HepG2 (cell line): ENCODE results near the gene SPRY1. TPM values are rescaled to one million over a fixed set of nuclear protein-coding genes. Genes with fewer than 3 reads are reported as not detected.
A peak's percentile ranks its signal among the peaks of the same experiment; 100 is the strongest.

Source experiments
- AHDC1 ChIP-seq: sonication (generic); formaldehyde crosslinking; IDR thresholded peaks from 2 replicates; pipeline ENCODE4 v1.5.1; 2020; ENCODE audit warnings: mild to moderate bottlenecking, missing genetic modification reagents, borderline replicate concordance
- ASH2L ChIP-seq: fragments of 300-600, 200-600 bp; sonication (generic); IDR thresholded peaks from 2 replicates; pipeline ENCODE4 v1.7.0; 2017; ENCODE audit warnings: low read depth, mild to moderate bottlenecking, moderate library complexity, mixed read lengths, low read length; ENCODE audit not compliant: insufficient read length
- GLI4 ChIP-seq: sonication (generic); formaldehyde crosslinking; IDR thresholded peaks from 2 replicates; pipeline ENCODE4 v1.5.1; 2020; ENCODE audit warnings: missing genetic modification reagents, mild to moderate bottlenecking, moderate library complexity, borderline replicate concordance
- HDAC1 ChIP-seq: sonication (generic); formaldehyde crosslinking; IDR thresholded peaks from 2 replicates; pipeline ENCODE4 v1.5.1; 2020; ENCODE audit warnings: mild to moderate bottlenecking, missing genetic modification reagents
- HOXD1 ChIP-seq: sonication (generic); formaldehyde crosslinking; IDR thresholded peaks from 2 replicates; pipeline ENCODE4 v1.5.0; 2020; ENCODE audit warnings: missing genetic modification reagents
- MAFF ChIP-seq: IDR thresholded peaks from 2 replicates; pipeline ENCODE4 v1.6.1; 2011; ENCODE audit warnings: low read depth, low read length, improper control_type of control experiment
- ZBTB7B ChIP-seq: sonication (generic); formaldehyde crosslinking; IDR thresholded peaks from 2 replicates; pipeline ENCODE4 v1.4.0; 2020; ENCODE audit warnings: missing genetic modification reagents
- ZNF614 ChIP-seq: IDR thresholded peaks from 2 replicates; pipeline ENCODE4 v1.6.1; 2018; ENCODE audit warnings: missing biosample characterization, missing genetic modification reagents, inconsistent platforms, borderline replicate concordance
- polyA plus RNA-seq, 8 experiments: library from polyadenylated mRNA; depleted of rRNA in 3 of 8; stranded (reverse) in 7 of 8; unstranded in 1 of 8; fragments of >200 nt; fragmentation: Illumina TruSeq in 4 of 8; extraction: Trizol in 4 of 8; gene quantifications; 2 replicates each; pipeline versions ENCODE4 v1.2.1 to v1.2.3, GENCODE V29; 2011 to 2016; ENCODE audit warnings: low read depth in 4 of 8, missing spikeins in 1 of 8, mixed read lengths in 1 of 8; ENCODE audit not compliant: insufficient read depth in 1 of 8
- total RNA-seq, 5 experiments: library from RNA; depleted of rRNA; stranded (reverse); fragments of >200 nt; fragmentation: Illumina TruSeq; extraction: Trizol; gene quantifications; 2 replicates each; pipeline ENCODE4 v1.2.3, GENCODE V29; 2016; ENCODE audit warnings: low read depth in 1 of 5
- TF ChIP-seq, protein P1 (sequence below): IDR thresholded peaks from 2 replicates; pipeline ENCODE4 v1.6.1; 2016; ENCODE audit warnings: missing compliant biosample characterization, missing genetic modification reagents, borderline replicate concordance
- TF ChIP-seq, protein P2 (sequence below): sonication (generic); formaldehyde crosslinking; IDR thresholded peaks from 2 replicates; pipeline ENCODE4 v1.4.0; 2020; ENCODE audit warnings: missing genetic modification reagents
- TF ChIP-seq, protein P3 (sequence below): IDR thresholded peaks from 2 replicates; pipeline ENCODE4 v1.6.1; 2016; ENCODE audit warnings: mild to moderate bottlenecking, missing biosample characterization, missing genetic modification reagents
- TF ChIP-seq, protein P4 (sequence below): sonication (generic); formaldehyde crosslinking; conservative IDR thresholded peaks from 2 replicates; pipeline ENCODE4 v1.5.0; 2020; ENCODE audit warnings: missing genetic modification reagents

Gene SPRY1
- total and polyA plus RNA-seq, 2 of the 13 experiments (the other 11 are each of a cell fraction or from before 2014, with no cell fraction given), result 24.7 to 33.4 TPM

DNA sequence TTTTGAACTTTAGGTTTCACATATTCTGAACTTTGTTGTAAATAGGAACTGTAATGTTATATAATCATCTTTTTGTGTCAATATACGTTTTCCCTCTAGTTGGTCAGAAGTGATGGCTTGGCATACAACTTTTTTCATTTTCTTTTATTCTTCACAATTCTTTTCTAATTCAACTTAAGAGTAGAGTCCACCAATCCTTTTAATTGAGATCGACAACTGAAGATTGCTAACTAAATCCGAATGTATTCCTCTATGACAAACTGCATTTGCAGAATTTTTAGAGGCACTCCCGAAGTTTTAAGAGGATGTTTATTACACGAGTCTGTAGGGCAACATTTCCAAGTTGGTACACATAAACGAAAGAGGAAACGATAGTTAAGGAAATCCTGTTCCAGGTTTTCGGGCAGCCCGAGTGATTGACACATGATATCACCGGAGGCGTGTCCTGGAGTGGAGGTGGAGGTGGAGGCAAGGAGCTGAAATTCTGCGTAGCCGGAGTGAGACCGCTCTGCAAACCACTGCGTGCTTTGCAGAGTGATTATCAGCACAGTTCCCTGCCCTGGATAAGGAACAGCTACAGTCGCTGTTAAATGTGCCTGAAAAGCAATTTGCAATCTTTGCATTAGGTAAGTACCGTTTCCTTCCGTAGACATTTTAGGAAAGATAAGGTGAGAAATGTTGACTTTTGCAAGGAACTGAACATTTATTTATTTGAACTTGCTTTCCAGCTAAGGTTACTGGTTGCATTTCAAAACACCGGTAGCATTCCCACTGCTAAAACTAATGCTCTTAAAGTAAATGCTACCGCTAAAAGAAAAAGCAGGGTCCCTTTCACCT, at the start of gene SPRY1 (continued):
- TF ChIP-seq AHDC1 (CRISPR knock-in tag), result peak; percentile 58; the same call in 1 of the 2 replicates
- TF ChIP-seq ZBTB7B (CRISPR knock-in tag), result no peak
- peak; percentile 58 for TF ChIP-seq HDAC1
- TF ChIP-seq, protein P1, sequence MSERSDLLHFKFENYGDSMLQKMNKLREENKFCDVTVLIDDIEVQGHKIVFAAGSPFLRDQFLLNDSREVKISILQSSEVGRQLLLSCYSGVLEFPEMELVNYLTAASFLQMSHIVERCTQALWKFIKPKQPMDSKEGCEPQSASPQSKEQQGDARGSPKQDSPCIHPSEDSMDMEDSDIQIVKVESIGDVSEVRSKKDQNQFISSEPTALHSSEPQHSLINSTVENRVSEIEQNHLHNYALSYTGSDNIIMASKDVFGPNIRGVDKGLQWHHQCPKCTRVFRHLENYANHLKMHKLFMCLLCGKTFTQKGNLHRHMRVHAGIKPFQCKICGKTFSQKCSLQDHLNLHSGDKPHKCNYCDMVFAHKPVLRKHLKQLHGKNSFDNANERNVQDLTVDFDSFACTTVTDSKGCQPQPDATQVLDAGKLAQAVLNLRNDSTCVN, result no peak
- TF ChIP-seq HOXD1 (CRISPR knock-in tag), result peak; percentile 70; the same call in 1 of the 2 replicates
- TF ChIP-seq, protein P2, sequence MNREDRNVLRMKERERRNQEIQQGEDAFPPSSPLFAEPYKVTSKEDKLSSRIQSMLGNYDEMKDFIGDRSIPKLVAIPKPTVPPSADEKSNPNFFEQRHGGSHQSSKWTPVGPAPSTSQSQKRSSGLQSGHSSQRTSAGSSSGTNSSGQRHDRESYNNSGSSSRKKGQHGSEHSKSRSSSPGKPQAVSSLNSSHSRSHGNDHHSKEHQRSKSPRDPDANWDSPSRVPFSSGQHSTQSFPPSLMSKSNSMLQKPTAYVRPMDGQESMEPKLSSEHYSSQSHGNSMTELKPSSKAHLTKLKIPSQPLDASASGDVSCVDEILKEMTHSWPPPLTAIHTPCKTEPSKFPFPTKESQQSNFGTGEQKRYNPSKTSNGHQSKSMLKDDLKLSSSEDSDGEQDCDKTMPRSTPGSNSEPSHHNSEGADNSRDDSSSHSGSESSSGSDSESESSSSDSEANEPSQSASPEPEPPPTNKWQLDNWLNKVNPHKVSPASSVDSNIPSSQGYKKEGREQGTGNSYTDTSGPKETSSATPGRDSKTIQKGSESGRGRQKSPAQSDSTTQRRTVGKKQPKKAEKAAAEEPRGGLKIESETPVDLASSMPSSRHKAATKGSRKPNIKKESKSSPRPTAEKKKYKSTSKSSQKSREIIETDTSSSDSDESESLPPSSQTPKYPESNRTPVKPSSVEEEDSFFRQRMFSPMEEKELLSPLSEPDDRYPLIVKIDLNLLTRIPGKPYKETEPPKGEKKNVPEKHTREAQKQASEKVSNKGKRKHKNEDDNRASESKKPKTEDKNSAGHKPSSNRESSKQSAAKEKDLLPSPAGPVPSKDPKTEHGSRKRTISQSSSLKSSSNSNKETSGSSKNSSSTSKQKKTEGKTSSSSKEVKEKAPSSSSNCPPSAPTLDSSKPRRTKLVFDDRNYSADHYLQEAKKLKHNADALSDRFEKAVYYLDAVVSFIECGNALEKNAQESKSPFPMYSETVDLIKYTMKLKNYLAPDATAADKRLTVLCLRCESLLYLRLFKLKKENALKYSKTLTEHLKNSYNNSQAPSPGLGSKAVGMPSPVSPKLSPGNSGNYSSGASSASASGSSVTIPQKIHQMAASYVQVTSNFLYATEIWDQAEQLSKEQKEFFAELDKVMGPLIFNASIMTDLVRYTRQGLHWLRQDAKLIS (CRISPR knock-in tag), result peak; percentile 93
- TF ChIP-seq, protein P3, sequence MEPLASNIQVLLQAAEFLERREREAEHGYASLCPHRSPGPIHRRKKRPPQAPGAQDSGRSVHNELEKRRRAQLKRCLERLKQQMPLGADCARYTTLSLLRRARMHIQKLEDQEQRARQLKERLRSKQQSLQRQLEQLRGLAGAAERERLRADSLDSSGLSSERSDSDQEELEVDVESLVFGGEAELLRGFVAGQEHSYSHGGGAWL (CRISPR knock-in tag), result peak; percentile 48; the same call in 1 of the 2 replicates
- TF ChIP-seq, protein P4, sequence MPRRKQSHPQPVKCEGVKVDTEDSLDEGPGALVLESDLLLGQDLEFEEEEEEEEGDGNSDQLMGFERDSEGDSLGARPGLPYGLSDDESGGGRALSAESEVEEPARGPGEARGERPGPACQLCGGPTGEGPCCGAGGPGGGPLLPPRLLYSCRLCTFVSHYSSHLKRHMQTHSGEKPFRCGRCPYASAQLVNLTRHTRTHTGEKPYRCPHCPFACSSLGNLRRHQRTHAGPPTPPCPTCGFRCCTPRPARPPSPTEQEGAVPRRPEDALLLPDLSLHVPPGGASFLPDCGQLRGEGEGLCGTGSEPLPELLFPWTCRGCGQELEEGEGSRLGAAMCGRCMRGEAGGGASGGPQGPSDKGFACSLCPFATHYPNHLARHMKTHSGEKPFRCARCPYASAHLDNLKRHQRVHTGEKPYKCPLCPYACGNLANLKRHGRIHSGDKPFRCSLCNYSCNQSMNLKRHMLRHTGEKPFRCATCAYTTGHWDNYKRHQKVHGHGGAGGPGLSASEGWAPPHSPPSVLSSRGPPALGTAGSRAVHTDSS (CRISPR knock-in tag), result no peak
- peak; percentile 36; the same call in 1 of the 2 replicates for TF ChIP-seq MAFF
- TF ChIP-seq GLI4 (CRISPR knock-in tag), result no peak
- peak; percentile 63; the same call in 1 of the 2 replicates for TF ChIP-seq ZNF614
- peak; percentile 70 for TF ChIP-seq ASH2L
